Loucy (cell line): ENCODE data around the gene GDF11.

Experiments
- H2AFZ ChIP-seq: fragments of 200-600 bp; sonication (generic); 2 replicates; pipeline ENCODE4 v1.6.0; 2016; ENCODE audit warnings: antibody characterized with exemption, mild to moderate bottlenecking, low read length, moderate library complexity
- H3F3A ChIP-seq: fragments of 200-600 bp; 2 replicates; pipeline ENCODE4 v1.6.0; 2016; ENCODE audit warnings: antibody characterized with exemption, low read depth, mild to moderate bottlenecking
- H3K27me3 ChIP-seq: fragments of 200-600 bp; sonication (generic); 2 replicates; pipeline ENCODE4 v1.6.1; 2014; ENCODE audit warnings: low read length, mild to moderate bottlenecking; ENCODE audit not compliant: insufficient read depth, poor library complexity, severe bottlenecking
- H3K36me3 ChIP-seq: fragments of 200-600 bp; sonication (generic); 2 replicates; pipeline ENCODE4 v1.6.1; 2016; ENCODE audit warnings: low read length; ENCODE audit not compliant: insufficient read depth
- H3K4me1 ChIP-seq: fragments of 200-600 bp; sonication (generic); 2 replicates; pipeline ENCODE4 v1.5.1; 2014; ENCODE audit warnings: low read length, mild to moderate bottlenecking; ENCODE audit not compliant: insufficient read depth, poor library complexity, severe bottlenecking
- H3K4me2 ChIP-seq: fragments of 200-600 bp; sonication (generic); 2 replicates; pipeline ENCODE4 v1.6.0; 2014; ENCODE audit warnings: antibody characterized with exemption, low read length, low read depth, mild to moderate bottlenecking; ENCODE audit not compliant: poor library complexity, severe bottlenecking
- H3K4me3 ChIP-seq: fragments of 200-600 bp; sonication (generic); 2 replicates; pipeline ENCODE4 v1.5.1; 2014; ENCODE audit warnings: low read length, mild to moderate bottlenecking, mixed read lengths; ENCODE audit not compliant: poor library complexity, severe bottlenecking
- H3K79me2 ChIP-seq: fragments of 200-600 bp; sonication (generic); 2 replicates; pipeline ENCODE4 v1.6.1; 2014; ENCODE audit warnings: low read length; ENCODE audit not compliant: insufficient read depth
- H3K9ac ChIP-seq: fragments of 200-600 bp; sonication (generic); 2 replicates; pipeline ENCODE4 v1.6.0; 2014; ENCODE audit warnings: mild to moderate bottlenecking, low read depth, low read length, moderate library complexity; ENCODE audit not compliant: poor library complexity, severe bottlenecking
- H3K9me2 ChIP-seq: fragments of 200-600 bp; sonication (generic); replicated peaks from 2 replicates; pipeline ENCODE4 v1.6.1; 2016; ENCODE audit warnings: low read depth, low read length, mixed read lengths
- H3K9me3 ChIP-seq: fragments of 200-600 bp; sonication (generic); 2 replicates; pipeline ENCODE4 v1.6.1; 2014; ENCODE audit warnings: mild to moderate bottlenecking, antibody characterized with exemption, low read length, low read depth; ENCODE audit not compliant: insufficient read depth
- H4K20me1 ChIP-seq: fragments of 200-600 bp; sonication (generic); 2 replicates; pipeline ENCODE4 v1.6.0; 2014; ENCODE audit warnings: antibody characterized with exemption, low read length, mild to moderate bottlenecking; ENCODE audit not compliant: insufficient read depth, poor library complexity, severe bottlenecking
- CTCF ChIP-seq: fragments of 200-600 bp; sonication (generic); conservative IDR thresholded peaks from 2 replicates; pipeline ENCODE4 v1.5.1; 2014; ENCODE audit warnings: mild to moderate bottlenecking, antibody characterized with exemption, low read length
- EZH2phosphoT487 ChIP-seq: fragments of 200-600 bp; IDR thresholded peaks from 2 replicates; pipeline ENCODE4 v1.6.1; 2018; ENCODE audit warnings: antibody characterized with exemption, mild to moderate bottlenecking, moderate library complexity, borderline replicate concordance

GDF11 gene

GRCh38 chr12:55721601-55722213 lies 21.2 kb upstream of the GDF11 start:
- no peaks in the 10 kb centered on the region for H3K27me3 ChIP-seq
- H3F3A ChIP-seq = no peaks in the 10 kb centered on the region
- no peak overlapping the region for H3K9ac ChIP-seq
- no peak overlapping the region for H3K4me2 ChIP-seq
- H2AFZ ChIP-seq = no peak overlapping the region
- no peaks in the 10 kb centered on the region for H3K9me3 ChIP-seq
- no peak for TF ChIP-seq CTCF
- no peak for TF ChIP-seq EZH2phosphoT487
- peaks cover 7% of the 10 kb centered on the region; the same call in 1 of the 2 replicates for H3K36me3 ChIP-seq
- peaks cover 40% of the 10 kb centered on the region for H3K79me2 ChIP-seq
- H3K4me3 ChIP-seq = no peak overlapping the region
- H3K9me2 ChIP-seq = no peaks in the 10 kb centered on the region
- H4K20me1 ChIP-seq = peaks cover 8% of the 10 kb centered on the region
- H3K4me1 ChIP-seq = peaks cover 19% of the 10 kb centered on the region

DNA sequence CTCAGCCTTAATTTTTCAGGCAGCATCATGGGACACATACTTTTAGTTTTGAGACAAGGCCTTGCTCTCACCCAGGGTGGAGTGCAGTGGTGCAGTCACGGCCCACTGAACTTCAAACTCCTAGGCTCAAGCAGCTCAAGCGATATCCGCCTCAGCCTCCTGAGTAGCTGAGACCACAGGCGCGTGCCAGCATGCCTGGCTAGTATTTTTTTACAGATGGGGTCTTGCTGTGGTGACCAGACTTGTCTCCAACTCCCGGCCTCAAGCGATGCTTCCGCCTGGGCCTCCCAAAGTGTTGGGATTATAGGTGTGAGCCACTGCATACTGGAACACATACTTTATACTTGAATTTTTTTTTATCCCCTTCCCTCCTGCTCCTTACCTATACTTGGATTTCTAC lies 20.0 kb upstream of the GDF11 start:
- no peak overlapping the region for H3K4me2 ChIP-seq
- H3K4me1 ChIP-seq = peaks cover 20% of the 10 kb centered on the region
- no peaks in the 10 kb centered on the region for H3K27me3 ChIP-seq
- no peak overlapping the region for H2AFZ ChIP-seq
- H3K9me2 ChIP-seq = no peaks in the 10 kb centered on the region
- TF ChIP-seq CTCF = no peak
- TF ChIP-seq EZH2phosphoT487 = no peak
- H3F3A ChIP-seq = no peaks in the 10 kb centered on the region
- H3K9me3 ChIP-seq = no peaks in the 10 kb centered on the region
- H3K4me3 ChIP-seq = no peak overlapping the region
- peaks cover 40% of the 10 kb centered on the region for H3K79me2 ChIP-seq
- peaks cover 7% of the 10 kb centered on the region; the same call in 1 of the 2 replicates for H3K36me3 ChIP-seq
- H3K9ac ChIP-seq = no peak overlapping the region
- peaks cover 21% of the 10 kb centered on the region for H4K20me1 ChIP-seq

DNA sequence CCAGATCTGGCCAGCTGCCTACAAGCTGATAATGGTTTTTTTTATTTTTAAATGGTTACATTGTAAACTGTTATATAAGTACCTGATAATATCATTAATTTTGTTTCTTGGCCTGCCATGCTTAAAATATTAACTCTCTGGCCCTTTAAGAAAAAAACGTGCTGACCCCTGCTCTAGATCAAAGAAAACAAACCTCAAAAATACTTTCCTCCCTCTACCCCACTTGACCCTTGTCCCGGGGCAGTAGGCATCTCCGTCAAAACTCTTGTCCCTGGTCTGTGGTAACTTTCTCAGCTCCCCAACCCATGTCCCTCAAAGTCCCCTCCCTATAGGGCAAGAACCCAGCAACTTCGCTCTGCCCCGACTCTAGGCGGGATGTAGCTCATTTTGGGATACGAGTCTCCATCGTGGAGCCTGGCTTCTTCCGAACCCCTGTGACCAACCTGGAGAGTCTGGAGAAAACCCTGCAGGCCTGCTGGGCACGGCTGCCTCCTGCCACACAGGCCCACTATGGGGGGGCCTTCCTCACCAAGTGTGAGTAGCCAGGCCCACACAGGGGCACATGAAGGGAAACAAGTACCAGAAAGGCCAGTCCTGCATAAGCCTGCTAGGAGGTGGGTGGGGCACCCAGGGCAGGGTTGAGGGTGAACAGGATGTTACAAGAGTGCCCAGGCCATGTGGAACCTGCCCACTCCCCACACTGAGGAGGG lies 19.3 kb upstream of the GDF11 start:
- Histone ChIP-seq H3K27me3 (no peaks in the 10 kb centered on the region), H4K20me1 (peaks cover 23% of the 10 kb centered on the region), H2AFZ (no peak overlapping the region), H3K4me3 (no peak overlapping the region), H3K4me1 (peaks cover 19% of the 10 kb centered on the region), H3K9me3 (no peaks in the 10 kb centered on the region), H3F3A (no peaks in the 10 kb centered on the region), H3K36me3 (peaks cover 7% of the 10 kb centered on the region; the same call in 1 of the 2 replicates), H3K9me2 (no peaks in the 10 kb centered on the region), H3K4me2 (no peak overlapping the region), H3K9ac (no peak overlapping the region), H3K79me2 (peaks cover 40% of the 10 kb centered on the region)
- TF ChIP-seq EZH2phosphoT487 = no peak
- TF ChIP-seq CTCF = no peak
